K562 (cell line): ENCODE measurements around the gene MCM3.

Experiments used
- NR4A1 ChIP-seq, 2 experiments: fragments of 250-450 bp in 1 of 2; fragments of 450-650 bp in 1 of 2; sonication (Bioruptor Pico) in 1 of 2; IDR thresholded peaks; 2 replicates each; pipeline versions ENCODE4 v1.4.0 to v1.6.1; 2016 to 2020; ENCODE audit warnings: mild to moderate bottlenecking in 2 of 2, missing compliant biosample characterization in 1 of 2, missing genetic modification characterization in 1 of 2, moderate library complexity in 1 of 2
- TBP ChIP-seq: optimal IDR thresholded peaks from 2 replicates; pipeline ENCODE3; 2011; ENCODE audit warnings: low read depth, low read length, improper control_type of control experiment
- TF ChIP-seq, protein P1 (sequence below), 3 experiments: IDR thresholded peaks in 2 of 3; conservative IDR thresholded peaks in 1 of 3; 2 replicates each; pipeline ENCODE4 v1.5.1; 2011 to 2012; ENCODE audit warnings: low read length in 3 of 3, mild to moderate bottlenecking in 3 of 3, control low read depth in 2 of 3, improper control_type of control experiment in 1 of 3, inconsistent platforms in 1 of 3, low read depth in 1 of 3, mixed read lengths in 1 of 3, moderate library complexity in 1 of 3; ENCODE audit not compliant: insufficient read depth in 2 of 3
- TF ChIP-seq, protein P2 (sequence below): fragments of 450-650 bp; IDR thresholded peaks from 2 replicates; pipeline ENCODE4 v1.6.1; 2017; ENCODE audit warnings: antibody characterized with exemption
- TF ChIP-seq, protein P3 (sequence below): sonication (generic); formaldehyde crosslinking; IDR thresholded peaks from 2 replicates; pipeline ENCODE4 v1.4.0; 2020; ENCODE audit warnings: mild to moderate bottlenecking, missing genetic modification reagents

DNA sequence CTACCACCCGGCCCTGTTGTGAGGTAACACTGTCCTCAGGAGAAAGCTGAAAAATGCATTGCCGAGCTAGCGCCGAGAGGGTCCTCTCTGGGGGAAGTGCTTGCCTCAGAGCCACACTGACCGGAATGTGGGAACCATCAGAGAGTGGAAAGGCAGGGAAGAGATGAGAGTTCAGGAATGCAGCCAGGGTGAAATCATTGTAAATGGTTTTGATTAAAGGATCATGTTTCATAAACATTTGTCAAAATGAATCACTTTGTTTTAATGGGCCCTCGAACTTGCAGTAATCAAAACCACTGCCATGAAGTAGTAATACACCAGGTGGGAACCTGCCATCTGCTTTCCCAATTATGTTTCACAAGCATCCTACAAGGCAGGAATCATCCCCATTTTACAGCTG, 23.3 kb downstream of the MCM3 start:
- TF ChIP-seq, protein P1, sequence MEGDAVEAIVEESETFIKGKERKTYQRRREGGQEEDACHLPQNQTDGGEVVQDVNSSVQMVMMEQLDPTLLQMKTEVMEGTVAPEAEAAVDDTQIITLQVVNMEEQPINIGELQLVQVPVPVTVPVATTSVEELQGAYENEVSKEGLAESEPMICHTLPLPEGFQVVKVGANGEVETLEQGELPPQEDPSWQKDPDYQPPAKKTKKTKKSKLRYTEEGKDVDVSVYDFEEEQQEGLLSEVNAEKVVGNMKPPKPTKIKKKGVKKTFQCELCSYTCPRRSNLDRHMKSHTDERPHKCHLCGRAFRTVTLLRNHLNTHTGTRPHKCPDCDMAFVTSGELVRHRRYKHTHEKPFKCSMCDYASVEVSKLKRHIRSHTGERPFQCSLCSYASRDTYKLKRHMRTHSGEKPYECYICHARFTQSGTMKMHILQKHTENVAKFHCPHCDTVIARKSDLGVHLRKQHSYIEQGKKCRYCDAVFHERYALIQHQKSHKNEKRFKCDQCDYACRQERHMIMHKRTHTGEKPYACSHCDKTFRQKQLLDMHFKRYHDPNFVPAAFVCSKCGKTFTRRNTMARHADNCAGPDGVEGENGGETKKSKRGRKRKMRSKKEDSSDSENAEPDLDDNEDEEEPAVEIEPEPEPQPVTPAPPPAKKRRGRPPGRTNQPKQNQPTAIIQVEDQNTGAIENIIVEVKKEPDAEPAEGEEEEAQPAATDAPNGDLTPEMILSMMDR (IDR thresholded peaks at IDR 0.05 in 2 of 3, conservative IDR thresholded peaks at IDR 0.05 in 1 of 3; ENCODE audit: insufficient read depth in 2 of 3, low read depth in 1 of 3, low read length in 3 of 3): no peak
- TF ChIP-seq, protein P2, sequence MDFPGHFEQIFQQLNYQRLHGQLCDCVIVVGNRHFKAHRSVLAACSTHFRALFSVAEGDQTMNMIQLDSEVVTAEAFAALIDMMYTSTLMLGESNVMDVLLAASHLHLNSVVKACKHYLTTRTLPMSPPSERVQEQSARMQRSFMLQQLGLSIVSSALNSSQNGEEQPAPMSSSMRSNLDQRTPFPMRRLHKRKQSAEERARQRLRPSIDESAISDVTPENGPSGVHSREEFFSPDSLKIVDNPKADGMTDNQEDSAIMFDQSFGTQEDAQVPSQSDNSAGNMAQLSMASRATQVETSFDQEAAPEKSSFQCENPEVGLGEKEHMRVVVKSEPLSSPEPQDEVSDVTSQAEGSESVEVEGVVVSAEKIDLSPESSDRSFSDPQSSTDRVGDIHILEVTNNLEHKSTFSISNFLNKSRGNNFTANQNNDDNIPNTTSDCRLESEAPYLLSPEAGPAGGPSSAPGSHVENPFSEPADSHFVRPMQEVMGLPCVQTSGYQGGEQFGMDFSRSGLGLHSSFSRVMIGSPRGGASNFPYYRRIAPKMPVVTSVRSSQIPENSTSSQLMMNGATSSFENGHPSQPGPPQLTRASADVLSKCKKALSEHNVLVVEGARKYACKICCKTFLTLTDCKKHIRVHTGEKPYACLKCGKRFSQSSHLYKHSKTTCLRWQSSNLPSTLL: no peak
- no peak for TF ChIP-seq TBP
- TF ChIP-seq NR4A1 (CRISPR knock-in tag; IDR thresholded peaks at IDR 0.05): no peak
- no peak for TF ChIP-seq NR4A1 (tag; IDR thresholded peaks at IDR 0.05)
- TF ChIP-seq, protein P3, sequence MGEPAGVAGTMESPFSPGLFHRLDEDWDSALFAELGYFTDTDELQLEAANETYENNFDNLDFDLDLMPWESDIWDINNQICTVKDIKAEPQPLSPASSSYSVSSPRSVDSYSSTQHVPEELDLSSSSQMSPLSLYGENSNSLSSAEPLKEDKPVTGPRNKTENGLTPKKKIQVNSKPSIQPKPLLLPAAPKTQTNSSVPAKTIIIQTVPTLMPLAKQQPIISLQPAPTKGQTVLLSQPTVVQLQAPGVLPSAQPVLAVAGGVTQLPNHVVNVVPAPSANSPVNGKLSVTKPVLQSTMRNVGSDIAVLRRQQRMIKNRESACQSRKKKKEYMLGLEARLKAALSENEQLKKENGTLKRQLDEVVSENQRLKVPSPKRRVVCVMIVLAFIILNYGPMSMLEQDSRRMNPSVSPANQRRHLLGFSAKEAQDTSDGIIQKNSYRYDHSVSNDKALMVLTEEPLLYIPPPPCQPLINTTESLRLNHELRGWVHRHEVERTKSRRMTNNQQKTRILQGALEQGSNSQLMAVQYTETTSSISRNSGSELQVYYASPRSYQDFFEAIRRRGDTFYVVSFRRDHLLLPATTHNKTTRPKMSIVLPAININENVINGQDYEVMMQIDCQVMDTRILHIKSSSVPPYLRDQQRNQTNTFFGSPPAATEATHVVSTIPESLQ (CRISPR knock-in tag): no peak
